T-cell (primary cell): ENCODE data around the gene ZNF554. TPM values are rescaled to one million over a fixed set of nuclear protein-coding genes. Genes with fewer than 3 reads are reported as not detected.

Source experiments
- ATAC-seq, 4 experiments: fragments of 200-7000 bp in 3 of 4; fragments of 150-1000 bp in 1 of 4; cut with Tn5 transposase; replicated peaks in 1 of 4; 1 replicate in 3 of 4; 2 replicates in 1 of 4; pipeline ENCODE4 v1.10.0; 2021; ENCODE audit warnings: moderate library complexity in 3 of 4, mild to moderate bottlenecking in 2 of 4, moderate number of reproducible peaks in 1 of 4
- CTCF ChIA-PET, 2 donors: fragments of 300-600 bp; sonication (Branson Sonifier 250); formaldehyde crosslinking; loops; one replicate each; lab custom pipeline; 2022; ENCODE audit warnings: antibody characterized with exemption in 2 of 2; lab: Charles Lee
- POLR2A ChIA-PET, 2 donors: fragments of 300-600 bp; sonication (Branson Sonifier 250); formaldehyde crosslinking; loops; one replicate each; lab custom pipeline; 2022; ENCODE audit warnings: antibody characterized with exemption in 2 of 2; lab: Charles Lee
- DNase-seq, 35 experiments: peaks; one replicate each; pipeline versions ENCODE4 v3.0.0 to v3.0.0-alpha.2; 2013 to 2023
- H3K27ac ChIP-seq: one replicate; pipeline ENCODE4 v1.5.1; 2013; ENCODE audit warnings: low read length
- H3K27me3 ChIP-seq, 2 experiments: replicated peaks in 1 of 2; 1 replicate in 1 of 2; 2 replicates in 1 of 2; pipeline versions ENCODE4 v1.6.1 to v1.7.0; 2013; ENCODE audit warnings: low read length in 1 of 2, mixed read lengths in 1 of 2; ENCODE audit not compliant: control insufficient read depth in 2 of 2, insufficient read depth in 2 of 2; ENCODE audit errors: extremely low read depth in 1 of 2
- H3K36me3 ChIP-seq, 2 donors: 1 replicate in 1 of 2; 2 replicates in 1 of 2; pipeline versions ENCODE4 v1.6.1 to v1.7.0; 2013; ENCODE audit warnings: low read length in 1 of 2; ENCODE audit not compliant: control insufficient read depth in 2 of 2, insufficient read depth in 1 of 2; ENCODE audit errors: extremely low read depth in 1 of 2
- H3K4me1 ChIP-seq, 2 experiments: 1 replicate in 1 of 2; 2 replicates in 1 of 2; pipeline versions ENCODE4 v1.6.1 to v1.7.0; 2013; ENCODE audit warnings: low read length in 2 of 2, mixed read lengths in 1 of 2; ENCODE audit not compliant: insufficient read depth in 2 of 2, control insufficient read depth in 1 of 2; ENCODE audit errors: extremely low read depth in 1 of 2
- H3K4me3 ChIP-seq, 2 donors: 1 replicate in 1 of 2; 2 replicates in 1 of 2; pipeline versions ENCODE4 v1.5.1 to v1.7.0; 2013; ENCODE audit warnings: mild to moderate bottlenecking in 2 of 2, low read length in 1 of 2, moderate library complexity in 1 of 2; ENCODE audit not compliant: control insufficient read depth in 1 of 2; ENCODE audit errors: extremely low read depth in 1 of 2
- H3K9me3 ChIP-seq: 2 replicates; pipeline ENCODE4 v1.7.0; 2013
- H3K27ac Mint-ChIP-seq, 2 donors: one replicate each; pipeline ENCODE4 v1.8.0; 2020 to 2021; ENCODE audit warnings: mild to moderate bottlenecking in 2 of 2, mixed read lengths in 2 of 2
- H3K27me3 Mint-ChIP-seq, 2 donors: one replicate each; pipeline ENCODE4 v1.8.0; 2021 to 2022; ENCODE audit warnings: mixed read lengths in 2 of 2
- H3K36me3 Mint-ChIP-seq: one replicate; pipeline ENCODE4 v1.8.0; 2021; ENCODE audit warnings: mixed read lengths
- H3K4me1 Mint-ChIP-seq, 3 donors: one replicate each; pipeline ENCODE4 v1.8.0; 2020 to 2022; ENCODE audit warnings: mixed read lengths in 3 of 3, mild to moderate bottlenecking in 1 of 3
- H3K4me3 Mint-ChIP-seq, 3 donors: one replicate each; pipeline ENCODE4 v1.8.0; 2020 to 2022; ENCODE audit warnings: mild to moderate bottlenecking in 3 of 3, mixed read lengths in 3 of 3, moderate library complexity in 3 of 3
- H3K9me3 Mint-ChIP-seq, 3 donors: one replicate each; pipeline ENCODE4 v1.8.0; 2020 to 2022; ENCODE audit warnings: mixed read lengths in 3 of 3
- WGBS: methylation state at CpG from one replicate; pipeline ENCODE4 v1.1.5; 2013; ENCODE audit warnings: missing lambda C conversion rate; ENCODE audit not compliant: insufficient coverage; 5-methylcytosine and 5-hydroxymethylcytosine counted together
- total RNA-seq, 35 experiments: library from RNA in 6 of 35; stranded (reverse) in 6 of 35; fragments of 120-200 nt in 1 of 35; gene quantifications; one replicate each; pipeline versions ENCODE4 v1.2.1 to v1.2.4 and lab custom pipeline; 2013 to 2026

ZNF554 gene
- total RNA-seq, 5 donors from 2014 or later (not counting 1 experiment from before 2014, with no cell fraction given) = 5.5 to 9.0 (median 7.5) TPM

- no peaks in the 10 kb centered on the region for H3K27me3 ChIP-seq
- no peak overlapping the region for H3K4me3 ChIP-seq
- no peak overlapping the region for H3K27ac Mint-ChIP-seq
- CTCF ChIA-PET = interaction anchor here in 1 of 2 donors (0.5 kb wide), 1 partner anchor 26 kb away, joined by 3 read pairs; no protein-coding TSS in a partner anchor
- no peak for DNase-seq
- POLR2A ChIA-PET = no interaction called here
- H3K9me3 ChIP-seq = no peaks in the 10 kb centered on the region
- ATAC-seq = no peak
- H3K36me3 ChIP-seq = peaks cover 26 to 34% of the 10 kb centered on the region in 2 donors
- 97% methylated on average over 11 of the region's 12 CpGs for WGBS
- H3K4me1 Mint-ChIP-seq = peaks cover 0 to 2% (median 0%) of the 10 kb centered on the region in 3 donors
- no peaks in the 10 kb centered on the region for H3K27me3 Mint-ChIP-seq
- peaks cover 16% of the 10 kb centered on the region for H3K36me3 Mint-ChIP-seq
- H3K4me1 ChIP-seq = no peaks in the 10 kb centered on the region
- no peaks in the 10 kb centered on the region for H3K9me3 Mint-ChIP-seq
- no peak overlapping the region for H3K4me3 Mint-ChIP-seq
- no peak overlapping the region for H3K27ac ChIP-seq
Measured at GRCh38 chr19:2793577-2793976, 26.1 kb upstream of the ZNF554 start.

DNA sequence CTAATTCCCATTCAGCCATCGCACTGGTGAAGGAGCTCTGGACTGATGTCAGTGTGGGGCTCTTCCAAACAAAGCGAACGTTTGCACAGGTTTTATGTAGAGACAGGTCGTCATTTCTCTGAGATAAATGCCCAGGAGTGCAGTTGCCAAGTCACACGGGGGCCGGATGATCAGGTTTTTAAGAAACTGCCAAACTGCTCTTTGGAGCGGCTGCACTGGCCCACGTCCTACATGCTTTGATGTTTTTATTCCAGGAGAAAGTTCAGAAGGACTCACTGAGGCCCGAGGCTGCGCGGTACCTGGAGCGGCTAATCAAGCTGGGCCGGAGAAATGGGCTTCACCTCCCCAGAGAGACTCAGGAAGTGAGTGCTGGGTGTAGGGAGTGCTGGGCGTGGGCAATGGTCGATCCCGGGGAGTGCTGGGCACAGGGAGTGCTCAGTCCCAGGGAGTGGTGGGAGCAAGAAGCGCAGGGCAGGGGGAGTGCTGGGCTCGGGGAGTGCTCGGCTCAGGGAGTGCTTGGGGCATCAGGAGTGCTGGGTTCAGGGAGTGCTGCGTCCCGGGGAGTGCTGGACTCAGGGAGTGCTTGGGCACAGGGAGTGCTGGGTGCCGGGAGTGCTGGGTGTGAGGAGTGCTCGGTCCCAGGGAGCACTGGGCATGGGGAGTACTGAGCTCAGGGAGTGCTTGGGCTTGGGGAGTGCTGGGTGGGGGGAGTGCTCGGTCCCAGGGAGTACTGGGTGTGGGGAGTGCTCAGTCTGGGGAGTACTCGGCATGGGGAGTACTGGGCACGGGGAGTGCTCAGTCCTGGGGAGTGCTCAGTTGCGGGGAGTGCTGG, 23.6 kb upstream of the ZNF554 start:
- Histone ChIP-seq H3K27ac (no peak overlapping the region), H3K27me3 (no peaks in the 10 kb centered on the region), H3K4me3 (no peak overlapping the region), H3K9me3 (no peaks in the 10 kb centered on the region), H3K36me3 (peaks cover 22 to 35% of the 10 kb centered on the region in 2 donors), H3K4me1 (no peaks in the 10 kb centered on the region)
- peaks cover 16% of the 10 kb centered on the region for H3K36me3 Mint-ChIP-seq
- H3K4me1 Mint-ChIP-seq = no peaks in the 10 kb centered on the region
- no peaks in the 10 kb centered on the region for H3K9me3 Mint-ChIP-seq
- ChIA-PET CTCF (no interaction called here), POLR2A (no interaction called here)
- 96% methylated on average over 23 of the region's 27 CpGs for WGBS
- H3K27ac Mint-ChIP-seq = no peak overlapping the region
- DNase-seq = no peak
- no peak for ATAC-seq
- H3K27me3 Mint-ChIP-seq = no peaks in the 10 kb centered on the region
- H3K4me3 Mint-ChIP-seq = no peak overlapping the region

DNA sequence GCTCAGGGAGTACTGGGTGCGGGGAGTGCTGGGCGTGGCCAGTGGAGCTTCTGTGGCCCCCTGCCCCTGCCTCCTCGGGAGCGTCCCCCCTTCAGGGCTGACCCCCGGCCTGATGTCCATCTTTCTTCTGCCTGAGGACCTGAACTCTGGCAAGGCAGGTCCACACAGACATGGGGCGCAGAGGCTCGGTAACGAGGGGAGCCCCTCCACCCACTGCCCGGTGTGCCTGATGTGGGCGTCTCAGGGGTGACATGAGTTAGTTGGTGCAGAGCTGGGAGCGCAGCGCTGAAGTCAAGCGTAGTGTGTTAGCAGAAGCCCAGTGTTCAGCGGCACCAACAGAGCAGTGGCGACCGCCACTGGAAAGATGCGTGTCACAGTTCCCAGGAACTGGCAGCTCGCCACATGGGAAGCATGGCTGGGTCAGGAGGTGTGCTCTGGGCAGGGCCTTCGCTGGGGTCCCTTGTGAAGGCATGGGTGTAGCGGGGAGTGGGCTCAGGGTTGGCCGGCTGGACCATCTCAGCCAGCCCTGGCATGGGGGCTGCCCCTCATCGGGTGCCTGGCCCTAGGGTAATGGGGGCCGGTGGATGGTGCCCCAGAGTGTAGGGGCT, 22.9 kb upstream of the ZNF554 start:
- Histone ChIP-seq H3K9me3 (no peaks in the 10 kb centered on the region), H3K27me3 (no peaks in the 10 kb centered on the region), H3K4me1 (no peaks in the 10 kb centered on the region), H3K4me3 (no peak overlapping the region), H3K36me3 (peaks cover 23 to 30% of the 10 kb centered on the region in 2 donors), H3K27ac (no peak overlapping the region)
- H3K27me3 Mint-ChIP-seq = no peaks in the 10 kb centered on the region
- H3K4me3 Mint-ChIP-seq = no peak overlapping the region
- DNase-seq (no peak), ATAC-seq (no peak)
- H3K9me3 Mint-ChIP-seq = no peaks in the 10 kb centered on the region
- no peaks in the 10 kb centered on the region for H3K4me1 Mint-ChIP-seq
- ChIA-PET CTCF (no interaction called here), POLR2A (no interaction called here)
- WGBS = 98% methylated on average over 20 of the region's 23 CpGs
- H3K27ac Mint-ChIP-seq = no peak overlapping the region
- peaks cover 18% of the 10 kb centered on the region for H3K36me3 Mint-ChIP-seq

DNA sequence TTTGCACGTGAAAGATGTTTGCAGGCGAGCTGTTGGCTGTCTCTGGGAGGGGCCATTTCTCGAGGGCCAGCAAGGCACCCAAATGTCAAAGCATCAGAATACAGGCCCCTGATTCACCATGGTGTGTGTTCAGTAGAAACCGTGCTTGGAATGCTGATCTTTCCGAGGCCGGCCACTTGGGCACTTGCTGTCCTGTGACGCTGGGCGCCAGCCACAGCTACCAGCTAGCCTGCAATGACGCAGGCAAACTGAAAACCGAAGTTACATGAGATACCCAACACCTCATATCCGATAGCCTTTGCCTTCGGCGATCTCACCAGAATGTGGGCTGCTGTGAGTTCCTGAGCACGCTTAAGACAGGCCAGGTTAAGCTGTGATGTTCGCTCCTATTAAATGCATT, 22.4 kb upstream of the ZNF554 start:
- ChIA-PET POLR2A (no interaction called here), CTCF (no interaction called here)
- Mint-ChIP-seq H3K27me3 (no peaks in the 10 kb centered on the region), H3K4me1 (no peaks in the 10 kb centered on the region), H3K36me3 (peaks cover 16% of the 10 kb centered on the region), H3K9me3 (no peaks in the 10 kb centered on the region), H3K4me3 (no peak overlapping the region), H3K27ac (no peak overlapping the region)
- no peak for DNase-seq
- WGBS = 97% methylated on average over 11 of the region's 15 CpGs
- Histone ChIP-seq H3K9me3 (no peaks in the 10 kb centered on the region), H3K27me3 (no peaks in the 10 kb centered on the region), H3K4me3 (no peak overlapping the region), H3K27ac (no peak overlapping the region), H3K36me3 (peaks cover 23 to 26% of the 10 kb centered on the region in 2 donors), H3K4me1 (no peaks in the 10 kb centered on the region)
- ATAC-seq = no peak

DNA sequence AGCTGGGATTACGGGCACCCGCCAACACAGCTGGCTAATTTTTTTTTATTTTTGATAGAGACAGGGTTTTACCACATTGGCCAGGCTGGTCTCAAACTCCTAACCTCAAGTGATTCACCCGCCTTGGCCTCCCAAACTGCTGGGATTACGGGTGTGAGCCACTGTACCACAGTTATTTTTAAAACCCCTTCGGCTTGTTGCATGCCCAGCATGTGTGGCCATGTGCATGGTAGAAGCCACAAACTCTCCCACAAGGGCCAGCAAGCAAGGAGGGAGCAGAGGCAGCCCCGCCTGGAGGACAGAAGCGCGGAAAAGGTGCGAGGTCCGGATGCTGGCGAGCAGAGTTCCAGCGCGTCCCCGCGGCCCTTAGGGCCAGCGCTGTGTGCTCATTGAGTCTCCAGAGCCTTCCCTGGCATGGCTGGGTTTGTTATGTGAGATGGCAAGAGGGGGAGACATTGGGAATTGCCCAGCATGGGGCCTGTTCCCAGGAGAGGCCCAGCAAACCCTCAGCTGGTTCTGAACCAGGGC, 21.4 kb upstream of the ZNF554 start:
- H3K4me3 ChIP-seq = no peak overlapping the region
- ATAC-seq (no peak), DNase-seq (no peak)
- Mint-ChIP-seq H3K27ac (no peak overlapping the region), H3K9me3 (no peaks in the 10 kb centered on the region), H3K27me3 (no peaks in the 10 kb centered on the region), H3K4me3 (no peak overlapping the region), H3K36me3 (peaks cover 21% of the 10 kb centered on the region), H3K4me1 (peaks cover 0 to 6% (median 0%) of the 10 kb centered on the region in 3 donors)
- no peaks in the 10 kb centered on the region for H3K27me3 ChIP-seq
- ChIA-PET POLR2A (interaction anchor here in 1 of 2 donors (0.6 kb wide), 1 partner anchor 1245 kb away, joined by 4 read pairs; no protein-coding TSS in a partner anchor), CTCF (no interaction called here)
- H3K27ac ChIP-seq = no peak overlapping the region
- no peaks in the 10 kb centered on the region for H3K4me1 ChIP-seq
- no peaks in the 10 kb centered on the region for H3K9me3 ChIP-seq
- peaks cover 23 to 30% of the 10 kb centered on the region in 2 donors for H3K36me3 ChIP-seq
- WGBS = 96% methylated on average over 13 of the region's 16 CpGs

- no peaks in the 10 kb centered on the region for H3K4me1 ChIP-seq
- DNase-seq (no peak), ATAC-seq (no peak)
- peaks cover 23 to 30% of the 10 kb centered on the region in 2 donors for H3K36me3 ChIP-seq
- Mint-ChIP-seq H3K4me1 (peaks cover 0 to 6% (median 0%) of the 10 kb centered on the region in 3 donors), H3K4me3 (no peak overlapping the region), H3K36me3 (peaks cover 22% of the 10 kb centered on the region), H3K27me3 (no peaks in the 10 kb centered on the region), H3K9me3 (no peaks in the 10 kb centered on the region), H3K27ac (no peak overlapping the region)
- H3K4me3 ChIP-seq = no peak overlapping the region
- WGBS = 93% methylated on average over 4 of the region's 7 CpGs
- no peaks in the 10 kb centered on the region for H3K9me3 ChIP-seq
- POLR2A ChIA-PET = interaction anchor here in 1 of 2 donors (0.6 kb wide), 1 partner anchor 1245 kb away, joined by 4 read pairs; no protein-coding TSS in a partner anchor
- no peaks in the 10 kb centered on the region for H3K27me3 ChIP-seq
- H3K27ac ChIP-seq = no peak overlapping the region
- CTCF ChIA-PET = no interaction called here
Measured at GRCh38 chr19:2798733-2799132, 20.9 kb upstream of the ZNF554 start.
